GM04503 (cell line): ENCODE measurements around the gene GATAD2A.

Source experiments
- DNase-seq: peaks from one replicate; pipeline ENCODE4 v3.0.0-alpha.2; 2012; ENCODE audit warnings: low read depth

Gene GATAD2A

GRCh38 chr19:19545707-19546106 is 140.2 kb downstream of the GATAD2A start:
- DNase-seq = no peak

GRCh38 chr19:19546751-19547162 is 141.3 kb downstream of the GATAD2A start:
- DNase-seq = no peak

GRCh38 chr19:19547674-19548336 is 142.3 kb downstream of the GATAD2A start:
- DNase-seq = no peak

- DNase-seq = no peak
Measured at GRCh38 chr19:19548915-19549759, 143.7 kb downstream of the GATAD2A start.

GRCh38 chr19:19549804-19550464 is 144.5 kb downstream of the GATAD2A start:
- no peak for DNase-seq

- no peak for DNase-seq
Measured at GRCh38 chr19:19550485-19550929, 145.0 kb downstream of the GATAD2A start.

GRCh38 chr19:19550972-19551852 is 145.7 kb downstream of the GATAD2A start:
- DNase-seq = no peak

- DNase-seq = no peak
Measured at GRCh38 chr19:19551853-19552192, 146.3 kb downstream of the GATAD2A start.

GRCh38 chr19:19552798-19553197 is 147.3 kb downstream of the GATAD2A start:
- DNase-seq = no peak

GRCh38 chr19:19553670-19554069 is 148.2 kb downstream of the GATAD2A start:
- DNase-seq = no peak

- DNase-seq = no peak
Measured at GRCh38 chr19:19554074-19555023, 148.9 kb downstream of the GATAD2A start.

- DNase-seq = no peak
Measured at GRCh38 chr19:19558055-19558454, 152.6 kb downstream of the GATAD2A start.
